Kidney tubule cell (primary cell): ENCODE results near the gene TCAIM.
"Not testable (repeated sequence)": the region's sequence is repeated elsewhere in the genome, so short reads cannot be mapped to it uniquely, and the experiment has no call there.

Experiments used
- DNase-seq: peaks from one replicate; pipeline ENCODE4 v3.0.0-alpha.2; 2018; ENCODE audit warnings: low spot score

The TCAIM gene

DNA sequence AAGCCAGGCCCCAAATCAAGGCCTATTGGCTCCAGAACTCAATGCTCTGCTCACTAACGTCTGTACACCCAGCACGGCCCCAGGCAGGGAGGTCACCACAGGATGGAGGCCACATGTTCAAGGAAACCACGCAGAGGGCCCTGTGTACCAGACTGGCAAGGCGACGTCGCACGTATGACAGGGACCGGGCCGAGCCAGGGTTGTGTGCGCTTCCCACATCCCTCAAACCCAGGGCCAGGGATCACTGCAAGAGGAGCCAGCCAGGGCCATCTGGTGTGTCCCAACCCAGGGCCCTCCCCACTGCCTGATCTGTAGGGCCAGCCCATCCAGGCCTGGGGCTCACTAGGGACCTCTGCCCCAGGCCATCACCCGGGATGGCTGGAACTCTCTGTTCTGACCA lies 76.9 kb downstream of the TCAIM start:
- no peak for DNase-seq

DNA sequence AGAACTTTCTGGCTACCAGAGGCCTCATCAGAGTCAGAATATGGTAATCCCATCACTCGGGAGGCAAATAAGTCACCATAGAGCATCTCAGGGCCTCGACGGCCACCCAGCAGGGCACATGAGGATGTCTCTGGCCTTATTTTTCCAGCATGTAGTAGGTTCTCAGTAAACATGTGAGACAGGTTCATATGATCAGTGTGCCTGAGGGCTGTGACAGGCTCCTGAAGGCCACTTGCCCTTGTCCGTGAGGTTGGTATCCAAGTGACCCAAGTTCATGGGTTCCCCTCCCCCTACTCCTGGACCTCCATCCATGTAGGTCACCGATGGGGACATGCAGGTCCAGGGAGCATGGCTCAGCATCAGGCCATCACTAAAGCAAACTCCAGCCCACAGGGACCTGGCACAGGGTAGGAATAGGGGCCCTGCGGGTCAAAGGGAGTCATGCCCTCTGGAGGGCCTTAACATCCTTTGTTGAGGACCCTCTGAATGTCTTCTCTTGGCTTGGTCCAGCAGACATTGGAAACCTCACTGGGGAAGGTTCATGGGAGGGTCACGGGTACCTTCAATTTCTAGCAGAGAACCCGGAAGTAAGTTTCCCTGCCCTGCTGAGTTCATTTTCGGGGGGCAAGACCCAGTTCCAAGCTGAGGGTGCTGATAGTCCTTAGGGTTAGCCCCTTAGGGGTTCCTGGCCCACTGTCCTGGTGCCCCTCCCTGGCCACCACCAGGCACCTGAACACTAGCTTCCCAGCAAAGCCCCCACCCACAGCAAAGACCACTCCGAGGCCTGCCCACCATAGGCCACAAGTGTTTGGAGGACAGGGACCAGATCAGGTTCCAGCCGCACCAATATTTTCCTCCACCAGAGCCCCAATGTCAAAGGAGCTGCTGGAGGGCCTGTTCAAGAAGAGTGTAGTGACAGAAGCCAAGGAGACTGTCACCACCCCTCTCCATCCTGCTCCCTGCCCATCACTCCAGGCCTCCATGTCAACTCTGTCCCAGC lies 77.8 kb downstream of the TCAIM start:
- DNase-seq: no peak

DNA sequence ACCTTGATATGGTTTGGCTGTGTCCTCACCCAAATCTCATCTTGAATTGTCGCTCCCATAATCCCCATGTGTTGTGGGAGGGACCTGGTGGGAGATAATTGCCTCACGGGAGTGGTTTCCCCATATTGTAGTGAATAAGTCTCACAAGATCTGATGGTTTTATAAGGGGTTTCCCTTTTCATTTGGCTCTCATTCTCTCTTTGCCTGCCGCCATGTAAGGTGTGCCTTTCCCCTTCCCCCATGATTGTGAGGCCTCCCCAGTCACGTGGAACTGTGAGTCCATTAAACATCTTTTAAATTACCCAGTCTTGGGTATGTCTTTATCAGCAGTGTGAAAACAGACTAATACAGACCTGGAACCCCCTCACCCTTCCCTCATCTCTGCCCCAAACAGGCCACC lies 79.6 kb downstream of the TCAIM start:
- DNase-seq: not testable (repeated sequence)

- no peak for DNase-seq
These were observed 80.0 kb downstream of the TCAIM start for GRCh38 chr3:44418549-44418948.

DNA sequence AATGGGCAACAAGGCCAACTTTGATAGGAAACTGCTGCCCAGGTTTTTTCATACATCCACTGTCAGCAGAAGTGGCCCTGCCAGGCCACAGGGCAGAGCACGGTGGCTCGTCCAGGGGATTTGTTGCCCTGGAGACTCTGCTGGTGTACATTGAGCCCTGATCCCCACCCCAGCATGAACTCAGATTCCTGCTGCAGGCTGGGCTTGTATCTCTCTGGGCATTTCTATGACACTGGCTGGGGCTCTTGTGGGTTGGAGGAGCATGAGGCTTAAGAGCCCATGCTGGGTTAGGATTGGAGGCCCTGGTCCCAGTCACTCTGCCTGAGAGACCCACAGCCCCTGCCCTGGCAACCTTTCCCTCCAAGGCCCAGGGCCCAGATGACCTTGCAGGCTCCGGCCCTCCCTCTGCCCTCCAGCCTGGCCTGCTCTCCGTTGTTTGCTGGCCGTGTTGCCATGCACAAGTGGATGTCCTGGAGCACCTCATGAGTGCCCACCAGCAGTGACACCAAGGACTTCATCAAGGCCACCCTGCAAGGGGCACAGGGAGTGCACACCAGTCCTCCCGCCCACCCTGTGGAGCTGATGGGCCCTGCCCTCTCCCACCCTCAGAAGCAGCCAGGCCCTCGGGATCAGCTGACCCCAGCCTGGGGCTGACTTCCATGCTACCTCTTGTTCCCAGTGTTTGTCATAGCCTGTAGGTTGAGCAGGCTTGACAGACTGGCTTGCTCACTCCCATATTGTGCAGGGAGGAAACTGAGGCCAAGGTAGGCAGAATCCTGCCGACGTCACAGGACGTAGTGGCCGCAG lies 80.8 kb downstream of the TCAIM start:
- DNase-seq: no peak

GRCh38 chr3:44419923-44420650 lies 81.5 kb downstream of the TCAIM start:
- no peak for DNase-seq

- no peak for DNase-seq
These were observed 82.1 kb downstream of the TCAIM start for GRCh38 chr3:44420676-44421075.

- DNase-seq: no peak
These were observed 82.7 kb downstream of the TCAIM start for GRCh38 chr3:44421280-44421679.

DNA sequence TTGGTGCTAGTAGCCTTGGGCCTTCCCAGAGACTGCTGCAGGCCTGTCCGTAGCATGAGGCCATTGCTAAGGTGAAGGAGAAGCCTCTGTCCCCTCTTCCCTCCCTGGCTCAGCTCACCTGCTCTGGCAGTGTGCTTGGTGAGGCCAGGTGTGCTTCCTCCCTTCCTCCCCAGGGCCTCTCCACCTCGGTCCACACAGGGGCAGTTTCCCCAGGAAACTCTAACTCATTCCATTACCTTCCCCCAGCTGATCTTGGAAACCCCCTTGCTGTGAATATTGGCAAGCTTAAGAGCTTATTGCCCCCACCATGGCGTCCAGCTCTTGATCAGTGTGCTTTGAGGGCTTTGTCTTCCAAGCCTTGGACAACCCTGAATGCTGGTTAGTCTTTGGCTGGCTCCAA lies 86.2 kb downstream of the TCAIM start:
- no peak for DNase-seq

DNA sequence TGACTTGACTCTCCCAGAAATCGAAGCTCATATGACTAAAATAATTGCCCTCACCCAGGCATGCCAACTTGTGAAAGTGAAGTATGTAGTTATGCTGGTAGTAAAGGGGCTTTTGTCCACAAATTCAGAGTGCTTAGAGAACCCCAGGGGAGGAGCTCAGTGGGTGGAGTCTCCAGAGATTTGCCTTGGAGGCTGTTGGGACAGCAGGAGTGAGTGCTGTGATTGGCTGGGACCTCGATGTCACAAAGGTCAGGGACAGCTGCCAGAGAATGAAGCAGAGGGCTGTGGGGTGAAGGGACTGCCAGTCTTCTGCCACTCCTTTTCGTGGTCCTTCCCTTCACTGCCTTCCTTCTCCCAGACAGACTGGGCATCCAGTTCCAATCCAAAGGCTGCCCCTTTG lies 89.1 kb downstream of the TCAIM start:
- no peak for DNase-seq

- no peak for DNase-seq
These were observed 90.3 kb downstream of the TCAIM start for GRCh38 chr3:44428910-44429309.

DNA sequence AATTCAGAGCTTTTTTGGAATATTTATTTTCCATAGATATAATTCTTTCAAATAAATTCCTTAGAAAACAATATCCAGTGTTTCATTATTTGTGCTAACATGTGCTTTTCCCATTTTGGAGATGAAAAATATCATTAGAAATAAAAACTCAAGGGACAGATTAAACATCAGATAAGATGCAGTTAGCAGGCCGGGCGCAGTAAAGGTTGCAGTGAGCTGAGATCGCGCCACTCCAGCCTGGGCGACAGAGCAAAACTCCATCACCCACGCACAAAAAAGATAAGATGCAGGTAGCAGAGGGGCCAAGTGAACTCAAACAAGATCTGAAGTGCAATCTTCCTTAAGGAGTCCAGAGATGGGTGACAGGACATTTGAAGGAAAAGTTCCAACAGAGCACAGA lies 90.9 kb downstream of the TCAIM start:
- no peak for DNase-seq

- DNase-seq: no peak
These were observed 91.9 kb downstream of the TCAIM start for GRCh38 chr3:44430466-44430865.

- DNase-seq: no peak
These were observed 96.4 kb downstream of the TCAIM start for GRCh38 chr3:44434834-44435510.

DNA sequence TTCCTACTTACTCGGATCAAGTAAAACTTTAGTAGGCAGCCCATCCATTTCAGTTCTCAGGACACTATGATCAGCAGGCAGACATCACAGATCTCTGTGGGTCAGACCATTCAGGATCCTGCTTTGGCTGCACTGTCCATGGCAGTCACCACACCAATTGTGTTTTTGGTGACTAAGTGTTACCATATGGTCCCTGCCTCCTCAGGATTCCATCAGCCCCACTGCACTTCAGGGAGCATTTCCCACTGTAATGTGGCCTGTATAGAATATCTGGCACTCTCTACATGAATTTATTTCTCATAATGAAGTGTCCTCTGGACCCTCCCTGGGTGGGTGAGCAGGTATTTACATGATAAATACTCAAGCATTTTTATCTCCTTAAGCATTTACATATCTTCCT lies 97.6 kb downstream of the TCAIM start:
- DNase-seq: no peak

- DNase-seq: no peak
These were observed 99.2 kb downstream of the TCAIM start for GRCh38 chr3:44437800-44438199.

- peak; percentile 17 for DNase-seq
These were observed 101.1 kb downstream of the TCAIM start for GRCh38 chr3:44439499-44440295.

GRCh38 chr3:44442596-44443309 lies 104.2 kb downstream of the TCAIM start:
- no peak for DNase-seq

DNA sequence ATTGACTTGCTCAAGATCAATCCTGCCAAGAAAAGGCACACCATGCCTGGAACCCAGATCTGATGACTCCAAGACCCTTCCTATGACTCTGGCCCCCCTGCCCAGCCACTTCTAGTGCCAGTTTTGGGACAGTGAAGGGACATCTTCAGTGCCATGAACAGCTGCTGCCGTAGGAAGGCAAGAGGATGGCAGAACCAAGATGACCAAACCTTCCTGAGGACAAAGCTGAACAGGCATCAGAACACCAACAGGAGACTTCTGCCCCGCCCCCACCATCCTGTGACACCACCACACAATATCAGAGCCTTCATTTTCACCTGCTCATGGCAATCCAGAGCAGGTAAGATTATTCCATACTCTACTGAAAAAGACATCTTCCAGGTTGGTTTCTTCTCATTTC lies 105.9 kb downstream of the TCAIM start:
- DNase-seq: no peak
